Left lung (tissue), 10 donors: Measurements from ENCODE around the gene TMPRSS13. TPM values are rescaled to one million over a fixed set of nuclear protein-coding genes. Genes with fewer than 3 reads are reported as not detected.
A peak's percentile ranks its signal among the peaks of the same experiment; 100 is the strongest.

Source experiments
- ATAC-seq: fragments of 200-7000 bp; cut with Tn5 transposase; one replicate; pipeline ENCODE4 v1.9.1; 2020; ENCODE audit warnings: moderate library complexity
- DNase-seq, 4 donors: peaks; one replicate each; pipeline ENCODE4 v3.0.0-alpha.2; 2013 to 2020
- H3K27ac ChIP-seq, 2 donors: fragments of 200-600 bp; sonication (generic) in 1 of 2; one replicate each; pipeline versions ENCODE4 v1.5.0 to v1.8.0; 2020 to 2021
- H3K27me3 ChIP-seq, 2 donors: fragments of 200-600 bp; sonication (generic) in 1 of 2; one replicate each; pipeline versions ENCODE4 v1.5.0 to v1.8.0; 2020 to 2021
- H3K36me3 ChIP-seq, 2 donors: fragments of 200-600 bp; sonication (generic) in 1 of 2; one replicate each; pipeline versions ENCODE4 v1.5.0 to v1.8.0; 2020 to 2021
- H3K4me1 ChIP-seq, 2 donors: fragments of 200-600 bp; one replicate each; pipeline ENCODE4 v1.8.0; 2021
- H3K4me3 ChIP-seq, 2 donors: fragments of 200-600 bp; sonication (generic) in 1 of 2; one replicate each; pipeline versions ENCODE4 v1.5.0 to v1.8.0; 2020 to 2021; ENCODE audit warnings: mild to moderate bottlenecking in 1 of 2
- H3K9me3 ChIP-seq, 2 donors: fragments of 200-600 bp; sonication (generic) in 1 of 2; one replicate each; pipeline versions ENCODE4 v1.5.0 to v1.8.0; 2020 to 2021
- CTCF ChIP-seq, 2 donors: fragments of 200-600 bp; sonication (generic) in 1 of 2; IDR thresholded peaks; one replicate each; pipeline versions ENCODE4 v1.5.0 to v1.8.0; 2021; ENCODE audit warnings: antibody characterized with exemption in 2 of 2
- intact Hi-C, 2 donors: fragments of 100-400 bp; cut with DNase I; formaldehyde crosslinking; loops; one replicate each; pipeline versions ENCODE4 v1.11.2 to v1.14.2; 2022
- polyA plus RNA-seq, 6 donors: library from polyadenylated mRNA; unstranded; fragments of 120-200 nt; gene quantifications; one replicate each; pipeline ENCODE4 v1.2.1, GENCODE V29; 2013; ENCODE audit not compliant: insufficient read length in 6 of 6
- total RNA-seq, 2 donors: library from RNA; stranded (reverse); fragmentation: NEBNext Ultra II Directional; extraction: Animal tissue kit (Norgen Biotek cat#: 25700); gene quantifications; one replicate each; pipeline ENCODE4 v1.2.1, GENCODE V29; 2021
- donor health status: DM: no; HTN: yes; CAD: no.
- donor health status: DM: no; HTN: no; CAD: no.

TMPRSS13 gene
- total and polyA plus RNA-seq, 8 donors: 4.6 to 10.7 (median 8.1) TPM

GRCh38 chr11:117959438-117960149, 30.4 kb upstream of the TMPRSS13 start:
- H3K4me3 ChIP-seq: no peak overlapping the region
- H3K36me3 ChIP-seq: no peaks in the 10 kb centered on the region
- intact Hi-C loops: no loop called here
- peak overlapping the region in 1 of 2 donors; percentile 70 for H3K27ac ChIP-seq
- no peaks in the 10 kb centered on the region for H3K9me3 ChIP-seq
- H3K27me3 ChIP-seq: no peaks in the 10 kb centered on the region
- ATAC-seq (peak; percentile 34), DNase-seq (no peak)
- TF ChIP-seq CTCF (IDR thresholded peaks at IDR 0.05): no peak
- H3K4me1 ChIP-seq: peaks cover 0 to 5% of the 10 kb centered on the region in 2 donors

- DNase-seq (no peak), ATAC-seq (no peak)
- Histone ChIP-seq H3K4me3 (no peak overlapping the region), H3K4me1 (peaks cover 0 to 5% of the 10 kb centered on the region in 2 donors), H3K27me3 (no peaks in the 10 kb centered on the region), H3K9me3 (no peaks in the 10 kb centered on the region), H3K36me3 (no peaks in the 10 kb centered on the region), H3K27ac (peak overlapping the region in 1 of 2 donors; percentile 70)
- intact Hi-C loops: no loop called here
- TF ChIP-seq CTCF (IDR thresholded peaks at IDR 0.05): no peak
Measured at GRCh38 chr11:117958949-117959348, 29.7 kb upstream of the TMPRSS13 start.

- Histone ChIP-seq H3K9me3 (no peaks in the 10 kb centered on the region), H3K4me3 (no peak overlapping the region), H3K27me3 (no peaks in the 10 kb centered on the region), H3K36me3 (no peaks in the 10 kb centered on the region), H3K27ac (peak overlapping the region in 1 of 2 donors; percentile 28), H3K4me1 (peaks cover 4 to 44% of the 10 kb centered on the region in 2 donors)
- intact Hi-C loops: no loop called here
- DNase-seq: no peak
- TF ChIP-seq CTCF (IDR thresholded peaks at IDR 0.05): no peak
- ATAC-seq: peak; percentile 29
Measured at GRCh38 chr11:117953024-117953671, 23.9 kb upstream of the TMPRSS13 start.

- Histone ChIP-seq H3K27me3 (no peaks in the 10 kb centered on the region), H3K4me3 (no peak overlapping the region), H3K36me3 (no peaks in the 10 kb centered on the region), H3K27ac (no peak overlapping the region), H3K4me1 (peaks cover 4 to 53% of the 10 kb centered on the region in 2 donors), H3K9me3 (no peaks in the 10 kb centered on the region)
- no peak for DNase-seq
- ATAC-seq: no peak
- no peak for TF ChIP-seq CTCF (IDR thresholded peaks at IDR 0.05)
- intact Hi-C loops: no loop called here
Measured at GRCh38 chr11:117950993-117951961, 22.1 kb upstream of the TMPRSS13 start.
